ENCODE measurements around the gene PRDM10.

GRCh38 chr11:129918361-129918760, 84.3 kb downstream of the PRDM10 start:
- TF ChIP-seq CTCF (IDR thresholded peaks at IDR 0.05 in 2 of 3, conservative IDR thresholded peaks at IDR 0.05 in 1 of 3; ENCODE audit: borderline replicate concordance in 1 of 3, insufficient read depth in 1 of 3, low read depth in 2 of 3, low read length in 2 of 3) (no peak), EZH2phosphoT487 (IDR thresholded peaks at IDR 0.05; ENCODE audit: borderline replicate concordance) (no peak), POLR2A (IDR thresholded peaks at IDR 0.05; ENCODE audit: borderline replicate concordance, extremely low read depth, insufficient read depth, insufficient read length) (no peak), YY1 (IDR thresholded peaks at IDR 0.05; ENCODE audit: extremely low read depth, insufficient replicate concordance, low read depth, low read length) (no peak)
